K562 (cell line): ENCODE results near the gene S100A1.

Experiments
- ARID2 ChIP-seq: fragments of 450-650 bp; IDR thresholded peaks from 2 replicates; pipeline ENCODE4 v1.6.1; 2017; ENCODE audit warnings: antibody characterized with exemption, mild to moderate bottlenecking
- EZH2 ChIP-seq: IDR thresholded peaks from 2 replicates; pipeline ENCODE4 v1.6.1; 2012; ENCODE audit warnings: low read depth, mild to moderate bottlenecking, inconsistent platforms, low read length, borderline replicate concordance

GRCh38 chr1:153627715-153628626, at the start of gene S100A1:
- no peak for TF ChIP-seq EZH2
- no peak; the same call in 1 of the 2 replicates for TF ChIP-seq ARID2
